Central memory CD8-positive, alpha-beta T cell (primary cell): ENCODE data around the gene B4GALT1.
A peak's percentile ranks its signal among the peaks of the same experiment; 100 is the strongest.

Experiments used
- ATAC-seq: fragments of 150-1000 bp; cut with Tn5 transposase; replicated peaks from 2 replicates; pipeline ENCODE4 v1.10.0; 2022; ENCODE audit warnings: mild to moderate bottlenecking, moderate FRiP score, moderate number of reproducible peaks; ENCODE audit not compliant: poor library complexity, severe bottlenecking; ENCODE audit errors: extremely low read depth
- DNase-seq, 2 donors: peaks; one replicate each; pipeline ENCODE4 v3.0.0; 2021; ENCODE audit warnings: low spot score in 2 of 2
- H3K27ac Mint-ChIP-seq: one replicate; pipeline ENCODE4 v1.8.0; 2022; ENCODE audit warnings: low read depth, mild to moderate bottlenecking, moderate library complexity, mixed read lengths
- H3K27me3 Mint-ChIP-seq: one replicate; pipeline ENCODE4 v1.8.0; 2022; ENCODE audit warnings: mixed read lengths
- H3K36me3 Mint-ChIP-seq: one replicate; pipeline ENCODE4 v1.8.0; 2022; ENCODE audit warnings: mild to moderate bottlenecking, moderate library complexity, mixed read lengths; ENCODE audit not compliant: insufficient read depth
- H3K4me1 Mint-ChIP-seq: one replicate; pipeline ENCODE4 v1.8.0; 2022; ENCODE audit warnings: mixed read lengths
- H3K4me3 Mint-ChIP-seq: one replicate; pipeline ENCODE4 v1.8.0; 2022; ENCODE audit warnings: mild to moderate bottlenecking, moderate library complexity, mixed read lengths
- H3K9me3 Mint-ChIP-seq: one replicate; pipeline ENCODE4 v1.8.0; 2022; ENCODE audit warnings: mixed read lengths

B4GALT1 gene

DNA sequence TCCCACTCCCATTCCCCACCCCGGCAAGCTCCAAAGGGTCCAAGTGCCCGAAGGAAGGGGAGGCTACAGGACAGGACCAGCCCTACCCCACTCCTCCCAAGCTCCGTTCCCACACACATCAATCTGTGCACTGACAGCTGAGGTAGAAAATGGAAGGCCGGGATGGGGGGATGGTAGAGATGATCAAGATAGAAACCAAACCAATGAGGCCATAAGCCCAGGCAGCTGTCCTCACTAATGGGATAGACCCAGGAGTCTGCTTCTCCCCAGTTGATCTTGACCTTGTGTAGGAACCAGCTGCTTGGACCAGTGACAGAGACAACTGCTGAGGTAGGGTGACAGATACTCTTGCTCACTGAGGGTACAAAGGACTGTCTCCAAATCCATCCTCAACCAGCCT lies 38.6 kb downstream of the B4GALT1 start:
- ATAC-seq: no peak
- H3K27ac Mint-ChIP-seq: peak overlapping the region; percentile 100
- no peaks in the 10 kb centered on the region for H3K27me3 Mint-ChIP-seq
- H3K4me1 Mint-ChIP-seq: peaks cover 78% of the 10 kb centered on the region
- peaks cover 65% of the 10 kb centered on the region for H3K36me3 Mint-ChIP-seq
- H3K4me3 Mint-ChIP-seq: no peak overlapping the region
- DNase-seq: no peak
- no peaks in the 10 kb centered on the region for H3K9me3 Mint-ChIP-seq

GRCh38 chr9:33127881-33128280 lies 39.3 kb downstream of the B4GALT1 start:
- Mint-ChIP-seq H3K36me3 (peaks cover 62% of the 10 kb centered on the region), H3K27ac (peak overlapping the region; percentile 100), H3K4me1 (peaks cover 74% of the 10 kb centered on the region), H3K27me3 (no peaks in the 10 kb centered on the region), H3K9me3 (no peaks in the 10 kb centered on the region), H3K4me3 (no peak overlapping the region)
- ATAC-seq (no peak), DNase-seq (no peak)

GRCh38 chr9:33125871-33126823 lies 41.0 kb downstream of the B4GALT1 start:
- Mint-ChIP-seq H3K27me3 (no peaks in the 10 kb centered on the region), H3K36me3 (peaks cover 57% of the 10 kb centered on the region), H3K27ac (peak overlapping the region; percentile 50), H3K9me3 (no peaks in the 10 kb centered on the region), H3K4me1 (peaks cover 71% of the 10 kb centered on the region), H3K4me3 (no peak overlapping the region)
- DNase-seq: no peak
- no peak for ATAC-seq

DNA sequence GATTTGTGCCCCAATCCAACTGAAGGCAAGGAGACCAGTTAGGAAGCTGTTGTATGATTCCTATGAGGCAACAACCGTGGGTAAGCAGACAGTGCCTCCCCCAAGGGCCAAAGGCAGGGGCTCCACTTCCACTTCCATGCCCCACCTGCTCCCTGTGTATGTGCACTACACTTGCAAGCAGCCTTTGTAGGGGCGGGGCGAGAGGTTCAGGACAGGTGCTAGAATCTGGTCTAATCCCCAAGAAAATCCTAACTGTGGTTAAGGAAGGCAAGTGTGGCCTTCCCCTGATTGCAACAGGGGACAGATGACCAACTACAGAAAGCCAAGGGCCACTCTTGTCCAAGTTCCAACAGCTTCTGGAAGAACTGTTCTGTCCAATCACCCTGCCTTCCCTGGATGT lies 41.7 kb downstream of the B4GALT1 start:
- no peak for ATAC-seq
- Mint-ChIP-seq H3K27ac (peak overlapping the region; percentile 50), H3K4me3 (no peak overlapping the region), H3K27me3 (no peaks in the 10 kb centered on the region), H3K9me3 (no peaks in the 10 kb centered on the region), H3K4me1 (peaks cover 71% of the 10 kb centered on the region), H3K36me3 (peaks cover 58% of the 10 kb centered on the region)
- DNase-seq: no peak

- Mint-ChIP-seq H3K36me3 (peaks cover 59% of the 10 kb centered on the region), H3K27ac (peak overlapping the region; percentile 13), H3K4me3 (peak overlapping the region; percentile 5), H3K9me3 (no peaks in the 10 kb centered on the region), H3K27me3 (no peaks in the 10 kb centered on the region), H3K4me1 (peaks cover 66% of the 10 kb centered on the region)
- DNase-seq (no peak), ATAC-seq (peak; percentile 27)
Observed at GRCh38 chr9:33124751-33125381, 42.3 kb downstream of the B4GALT1 start.

DNA sequence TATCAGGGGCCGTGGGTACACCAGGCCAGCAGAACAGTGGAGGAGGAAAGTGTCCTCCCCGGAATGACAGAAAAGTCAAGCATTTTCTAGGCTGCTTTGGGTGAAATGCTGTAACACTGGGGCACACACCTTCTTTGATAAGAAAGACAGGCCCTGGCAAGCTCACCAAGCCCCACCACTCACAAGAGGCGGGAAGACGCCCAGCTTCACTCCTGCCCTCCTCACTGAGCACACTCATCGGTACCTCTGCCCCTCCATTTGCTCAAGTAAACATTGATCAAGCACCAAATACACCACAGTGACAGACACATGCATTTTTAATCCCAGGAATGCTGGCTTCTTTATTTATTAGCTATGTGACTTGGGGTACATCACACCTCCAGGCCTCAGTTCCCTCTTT lies 43.1 kb downstream of the B4GALT1 start:
- Mint-ChIP-seq H3K27me3 (no peaks in the 10 kb centered on the region), H3K9me3 (no peaks in the 10 kb centered on the region), H3K4me3 (no peak overlapping the region), H3K4me1 (peaks cover 62% of the 10 kb centered on the region), H3K36me3 (peaks cover 60% of the 10 kb centered on the region), H3K27ac (peak overlapping the region; percentile 32)
- ATAC-seq (no peak), DNase-seq (no peak)

DNA sequence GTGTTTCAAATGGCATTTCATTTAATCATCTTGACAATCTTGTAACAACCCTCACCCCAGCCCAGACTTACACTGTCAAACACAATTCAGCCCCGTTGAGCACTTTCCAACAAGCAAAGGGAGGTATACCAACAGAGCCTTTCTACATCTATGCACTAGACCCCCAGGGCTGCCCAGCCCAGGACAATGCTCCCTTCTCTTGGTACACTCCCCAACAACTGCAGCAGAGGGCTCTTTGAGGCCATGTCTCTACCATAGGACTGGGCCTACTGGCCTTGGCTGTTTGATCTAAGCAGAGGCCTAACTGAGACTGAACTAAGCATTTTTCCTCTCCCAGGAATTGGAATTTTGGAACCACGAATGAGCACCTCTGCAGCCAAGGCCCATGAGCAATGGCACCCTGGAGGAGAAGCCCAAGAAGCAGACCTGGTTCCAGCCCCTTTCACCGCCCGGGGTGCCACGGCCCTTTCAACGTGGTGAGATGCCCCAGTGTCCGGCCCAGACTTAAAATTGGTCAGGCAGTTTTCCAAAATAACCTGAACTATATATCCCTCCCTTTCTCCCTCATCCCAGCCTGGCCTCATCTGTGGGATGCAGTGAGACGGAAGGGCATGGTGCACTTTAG lies 43.6 kb downstream of the B4GALT1 start:
- Mint-ChIP-seq H3K27ac (peak overlapping the region; percentile 32), H3K4me3 (no peak overlapping the region), H3K9me3 (no peaks in the 10 kb centered on the region), H3K4me1 (peaks cover 58% of the 10 kb centered on the region), H3K27me3 (no peaks in the 10 kb centered on the region), H3K36me3 (peaks cover 61% of the 10 kb centered on the region)
- no peak for ATAC-seq
- no peak for DNase-seq

DNA sequence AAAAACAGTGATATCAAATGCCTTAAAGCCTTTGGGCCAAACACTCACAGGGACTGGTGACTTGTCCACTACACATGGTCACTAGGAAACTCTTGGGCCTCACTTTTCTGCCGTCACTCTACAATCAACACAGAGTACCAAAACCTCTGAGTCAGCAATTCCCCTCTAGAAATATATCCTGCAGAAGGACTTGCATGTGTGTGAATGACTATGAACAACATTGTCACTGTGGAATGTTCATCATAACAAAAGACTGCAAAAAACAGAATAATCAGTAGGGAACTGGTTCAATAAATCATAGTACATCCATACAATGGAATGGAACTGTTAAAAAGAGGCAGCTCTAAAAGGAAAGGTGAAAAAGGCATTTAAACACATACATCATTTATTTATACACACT lies 46.5 kb downstream of the B4GALT1 start:
- Mint-ChIP-seq H3K36me3 (peaks cover 65% of the 10 kb centered on the region), H3K27me3 (no peaks in the 10 kb centered on the region), H3K27ac (no peak overlapping the region), H3K4me1 (peaks cover 50% of the 10 kb centered on the region), H3K9me3 (no peaks in the 10 kb centered on the region), H3K4me3 (no peak overlapping the region)
- ATAC-seq: no peak
- no peak for DNase-seq

GRCh38 chr9:33117796-33118195 lies 49.3 kb downstream of the B4GALT1 start:
- H3K4me1 Mint-ChIP-seq: peaks cover 42% of the 10 kb centered on the region
- ATAC-seq (no peak), DNase-seq (no peak)
- no peak overlapping the region for H3K4me3 Mint-ChIP-seq
- peak overlapping the region; percentile 62 for H3K27ac Mint-ChIP-seq
- H3K36me3 Mint-ChIP-seq: peaks cover 70% of the 10 kb centered on the region
- H3K27me3 Mint-ChIP-seq: no peaks in the 10 kb centered on the region
- no peaks in the 10 kb centered on the region for H3K9me3 Mint-ChIP-seq

GRCh38 chr9:33117306-33117705 lies 49.8 kb downstream of the B4GALT1 start:
- no peaks in the 10 kb centered on the region for H3K9me3 Mint-ChIP-seq
- ATAC-seq (no peak), DNase-seq (no peak)
- H3K4me3 Mint-ChIP-seq: peak overlapping the region; percentile 4
- no peaks in the 10 kb centered on the region for H3K27me3 Mint-ChIP-seq
- H3K27ac Mint-ChIP-seq: peak overlapping the region; percentile 62
- peaks cover 72% of the 10 kb centered on the region for H3K36me3 Mint-ChIP-seq
- peaks cover 42% of the 10 kb centered on the region for H3K4me1 Mint-ChIP-seq

- Mint-ChIP-seq H3K4me3 (peak overlapping the region; percentile 4), H3K36me3 (peaks cover 71% of the 10 kb centered on the region), H3K27ac (peak overlapping the region; percentile 62), H3K9me3 (no peaks in the 10 kb centered on the region), H3K4me1 (peaks cover 39% of the 10 kb centered on the region), H3K27me3 (no peaks in the 10 kb centered on the region)
- DNase-seq: no peak
- ATAC-seq: no peak
Observed at GRCh38 chr9:33116860-33117259, 50.3 kb downstream of the B4GALT1 start.

DNA sequence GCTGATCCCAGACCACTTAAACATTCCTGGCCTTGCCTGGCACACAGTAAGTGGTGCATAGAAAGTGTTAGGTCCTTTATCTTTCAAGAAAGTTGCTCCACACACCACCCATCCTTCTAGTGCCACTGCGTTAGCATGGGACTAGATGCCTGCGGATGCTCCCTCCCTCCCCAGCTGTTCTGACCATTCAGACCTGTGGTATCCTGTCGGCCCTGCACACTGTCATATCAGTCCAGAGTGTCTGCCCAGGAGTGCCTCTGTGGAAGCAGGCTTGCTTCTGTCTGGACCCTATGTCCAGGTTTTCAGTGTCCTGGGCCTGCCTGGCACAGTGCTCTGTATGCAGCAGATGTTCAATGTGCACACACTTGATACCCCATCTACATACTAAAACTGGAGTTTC lies 52.4 kb downstream of the B4GALT1 start:
- H3K4me3 Mint-ChIP-seq: peak overlapping the region; percentile 9
- H3K27ac Mint-ChIP-seq: no peak overlapping the region
- ATAC-seq (no peak), DNase-seq (no peak)
- H3K9me3 Mint-ChIP-seq: no peaks in the 10 kb centered on the region
- peaks cover 27% of the 10 kb centered on the region for H3K4me1 Mint-ChIP-seq
- no peaks in the 10 kb centered on the region for H3K27me3 Mint-ChIP-seq
- peaks cover 70% of the 10 kb centered on the region for H3K36me3 Mint-ChIP-seq
